Measurements from ENCODE around the gene ZNF319. TPM values are rescaled to one million over a fixed set of nuclear protein-coding genes. Genes with fewer than 3 reads are reported as not detected.
A peak's percentile ranks its signal among the peaks of the same experiment; 100 is the strongest.

Gene ZNF319
- total and polyA plus RNA-seq, 7 donors, result 2.0 to 8.8 (median 6.6) TPM

DNA sequence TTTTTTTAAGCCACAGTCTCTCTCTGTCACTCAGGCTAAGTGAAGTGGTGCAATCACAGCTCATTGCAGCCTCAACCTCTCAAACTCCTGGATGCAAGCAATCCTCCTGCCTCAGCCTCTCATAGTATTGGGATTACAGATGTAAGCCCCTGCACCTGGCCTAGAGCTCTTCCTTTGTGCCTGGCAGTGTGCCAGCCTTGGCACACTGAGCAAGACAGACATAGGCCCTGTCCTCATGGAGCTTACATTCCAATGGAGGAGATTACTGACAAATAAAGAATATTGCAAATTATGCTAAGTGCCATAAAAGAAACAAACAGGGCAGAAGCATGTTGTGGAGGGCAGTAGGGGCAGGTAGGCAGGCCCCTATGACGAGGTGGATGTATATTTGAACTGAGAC, 28.6 kb downstream of the ZNF319 start:
- peak in 1 of 2 donors; percentile 3 for DNase-seq
- Histone ChIP-seq H3K9me3 (no peaks in the 10 kb centered on the region), H3K4me3 (no peak overlapping the region), H3K4me1 (no peaks in the 10 kb centered on the region), H3K27me3 (ENCODE audit: insufficient read depth in 3 of 3, low read length in 2 of 3) (no peaks in the 10 kb centered on the region), H3K36me3 (ENCODE audit: insufficient read depth in 1 of 2, low read depth in 1 of 2) (no peaks in the 10 kb centered on the region), H3K27ac (no peak overlapping the region)
- ATAC-seq, result no peak
- TF ChIP-seq CTCF (IDR thresholded peaks at IDR 0.05), result no peak
- WGBS, 3 donors, result 81 to 84% (median 83%) methylated on average over 1 of the region's 1 CpG
- intact Hi-C loops (cut with DNase I), result no loop called here

- H3K27ac ChIP-seq, result no peak within 1 kb of the TSS
- intact Hi-C loops (cut with DNase I), result no loop called here
- H3K27me3 ChIP-seq (ENCODE audit: insufficient read depth in 3 of 3, low read length in 2 of 3), result no peaks in the 10 kb centered on the region
- DNase-seq (peak in 1 of 2 donors; percentile 27), ATAC-seq (no peak)
- WGBS, 3 donors, result 66 to 71% (median 67%) methylated on average over 6 of the region's 6 CpGs
- H3K4me1 ChIP-seq, result no peaks in the 10 kb centered on the region
- no peak for TF ChIP-seq CTCF (IDR thresholded peaks at IDR 0.05)
- no peaks in the 10 kb centered on the region for H3K9me3 ChIP-seq
- no peak within 1 kb of the TSS for H3K4me3 ChIP-seq
- H3K36me3 ChIP-seq (ENCODE audit: insufficient read depth in 1 of 2, low read depth in 1 of 2), result no peaks in the 10 kb centered on the region
Observed at GRCh38 chr16:57970970-57971369, 29.5 kb downstream of the ZNF319 start, which contains the start of gene CNGB1. CNGB1 (minus strand) TSS chr16:57971128; CDS start chr16:57967286, 3,842 bp downstream.

GRCh38 chr16:57970319-57970718, 30.2 kb downstream of the ZNF319 start:
- Histone ChIP-seq H3K27ac (no peak overlapping the region), H3K36me3 (ENCODE audit: insufficient read depth in 1 of 2, low read depth in 1 of 2) (no peaks in the 10 kb centered on the region), H3K27me3 (ENCODE audit: insufficient read depth in 3 of 3, low read length in 2 of 3) (no peaks in the 10 kb centered on the region), H3K4me3 (no peak overlapping the region), H3K9me3 (no peaks in the 10 kb centered on the region), H3K4me1 (no peaks in the 10 kb centered on the region)
- DNase-seq (peak in 1 of 2 donors; percentile 5), ATAC-seq (no peak)
- TF ChIP-seq CTCF (IDR thresholded peaks at IDR 0.05), result no peak
- WGBS, 3 donors, result 73 to 83% (median 73%) methylated on average over 13 of the region's 13 CpGs
- intact Hi-C loops (cut with DNase I), result no loop called here

- intact Hi-C loops (cut with DNase I), result no loop called here
- H3K27ac ChIP-seq, result no peak overlapping the region
- no peak for ATAC-seq
Observed at GRCh38 chr16:57969451-57970123, 30.9 kb downstream of the ZNF319 start.

More at GRCh38 chr16:57969451-57970123, 30.9 kb downstream of the ZNF319 start:
- Histone ChIP-seq H3K9me3 (no peaks in the 10 kb centered on the region), H3K36me3 (ENCODE audit: insufficient read depth in 1 of 2, low read depth in 1 of 2) (no peaks in the 10 kb centered on the region), H3K27me3 (ENCODE audit: insufficient read depth in 3 of 3, low read length in 2 of 3) (no peaks in the 10 kb centered on the region), H3K4me1 (no peaks in the 10 kb centered on the region), H3K4me3 (no peak overlapping the region)
- WGBS, 3 donors, result 74 to 81% (median 74%) methylated on average over 10 of the region's 10 CpGs
- TF ChIP-seq CTCF (IDR thresholded peaks at IDR 0.05), result no peak
- DNase-seq, result peak in 1 of 2 donors; percentile 28

All from psoas muscle (tissue), 8 donors.